ENCODE results near the gene IFRD2. TPM values are rescaled to one million over a fixed set of nuclear protein-coding genes. Genes with fewer than 3 reads are reported as not detected.

The IFRD2 gene
- total RNA-seq, 1 experiment from 2014 or later: 98.8 TPM

DNA sequence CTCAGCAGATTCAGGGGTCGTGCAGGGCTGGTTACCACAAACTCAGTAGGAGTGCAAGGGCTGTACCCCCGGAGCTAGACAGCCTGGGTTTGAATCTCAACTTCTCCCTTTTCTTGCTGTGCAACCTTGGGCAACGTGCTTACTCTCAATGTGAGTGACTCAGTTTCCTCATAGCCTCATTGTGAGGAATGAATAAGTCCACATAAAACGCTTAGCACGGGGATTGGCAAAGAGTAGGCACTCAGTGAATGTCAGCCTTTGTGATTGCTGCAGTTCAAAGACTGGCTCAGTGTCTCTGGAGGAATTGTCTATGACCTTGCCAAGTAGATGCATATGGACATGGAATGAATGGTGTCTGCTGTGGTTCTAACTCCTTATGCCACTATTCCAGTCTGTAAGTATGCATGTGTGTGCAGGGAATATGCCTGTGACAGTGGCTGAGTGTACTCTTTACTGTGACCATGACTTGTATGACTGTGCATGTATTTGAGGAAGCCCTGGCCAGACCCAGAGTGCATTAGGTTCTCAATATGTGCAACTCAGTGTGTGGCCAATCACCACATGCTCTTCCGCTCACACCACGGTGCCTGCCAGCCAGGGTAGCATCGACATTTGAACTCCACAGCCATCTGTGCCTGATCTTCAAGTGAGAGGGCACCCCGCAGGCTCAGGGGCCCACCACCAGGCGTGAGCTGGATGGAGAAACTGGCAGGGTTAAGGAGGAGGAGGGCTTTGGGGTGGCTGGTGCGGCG is 7.9 kb upstream of the IFRD2 start:
- peaks cover 8% of the 10 kb centered on the region; the same call in 1 of the 2 replicates for H3K4me1 ChIP-seq
- H3K27ac ChIP-seq: peak overlapping the region; percentile 42
- H3K9me3 ChIP-seq (replicated peaks): no peaks in the 10 kb centered on the region
- H3K27me3 ChIP-seq: no peaks in the 10 kb centered on the region
- H3K4me3 ChIP-seq: peak overlapping the region; percentile 70
- peak; percentile 29 to 46 for DNase-seq
- H3K36me3 ChIP-seq: no peaks in the 10 kb centered on the region

DNA sequence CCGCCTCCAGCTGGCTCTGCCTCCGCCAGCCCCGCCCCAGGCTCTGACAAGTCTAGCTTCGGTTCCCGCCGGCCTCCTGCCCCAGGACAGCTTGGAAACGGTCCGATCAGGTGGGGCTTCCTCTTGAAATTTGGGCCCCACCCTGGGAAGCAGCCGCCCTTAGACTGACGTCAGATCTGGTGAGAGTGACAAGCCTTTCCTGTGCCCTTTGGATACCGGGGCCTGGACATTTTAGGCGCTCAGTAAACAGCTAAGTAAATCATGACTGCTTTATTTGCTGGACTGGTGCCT is 7.4 kb upstream of the IFRD2 start:
- Histone ChIP-seq H3K27me3 (no peaks in the 10 kb centered on the region), H3K36me3 (no peaks in the 10 kb centered on the region), H3K9me3 (replicated peaks) (no peaks in the 10 kb centered on the region), H3K27ac (peak overlapping the region; percentile 42), H3K4me1 (peaks cover 8% of the 10 kb centered on the region; the same call in 1 of the 2 replicates), H3K4me3 (peak overlapping the region; percentile 70)
- no peak for DNase-seq

DNA sequence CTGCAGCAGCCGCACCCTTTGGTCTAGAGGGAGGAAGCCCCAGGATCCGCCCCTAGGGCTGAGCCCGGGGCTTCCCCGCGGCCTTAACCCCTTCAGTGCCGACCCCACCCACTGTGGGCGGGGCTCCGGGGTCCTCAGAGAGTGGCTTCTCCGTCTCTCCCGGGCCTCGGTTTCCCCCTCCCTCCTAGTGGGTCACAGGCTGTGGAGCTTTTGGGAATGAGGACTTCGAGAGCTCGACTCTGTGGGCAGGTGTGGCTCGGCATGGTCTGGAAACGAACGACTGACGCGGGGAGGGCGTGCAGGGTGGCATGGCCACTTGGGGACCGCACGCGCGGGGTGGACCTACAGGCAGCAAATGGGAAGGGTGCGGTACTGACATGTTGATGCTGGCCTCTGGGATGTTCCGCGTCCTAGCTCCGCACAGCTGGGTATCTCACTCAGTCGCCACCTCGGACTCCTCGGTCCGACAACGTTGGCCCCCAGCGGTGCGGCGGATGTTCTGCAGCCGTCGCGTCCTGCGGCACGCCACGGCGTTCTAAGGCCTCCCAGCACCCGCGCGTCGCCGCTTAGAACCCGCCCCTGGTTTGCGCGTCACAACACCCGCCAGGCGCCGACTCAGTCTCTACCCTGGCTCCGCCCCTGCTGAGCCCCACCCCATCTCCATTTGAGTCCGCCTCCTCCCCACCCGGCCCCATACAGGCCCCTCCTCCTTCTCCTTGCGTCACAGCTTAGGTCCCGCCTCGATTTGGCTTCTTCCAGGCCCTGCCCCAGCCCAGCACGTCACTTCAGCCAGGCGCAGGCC is 6.8 kb upstream of the IFRD2 start, which contains the start of the genes HYAL3 and NAA80:
Gene HYAL3, minus strand, starts transcription at position 570 of the 802 bp plus-strand sequence. CDS start 3,803 bp downstream, outside the sequence.
Gene NAA80, minus strand, starts transcription at position 570 of the 802 bp plus-strand sequence. CDS start 1,942 bp downstream, outside the sequence.
- H3K4me1 ChIP-seq: peaks cover 8% of the 10 kb centered on the region; the same call in 1 of the 2 replicates
- H3K4me3 ChIP-seq: peak within 1 kb of the TSS; percentile 70
- no peaks in the 10 kb centered on the region for H3K36me3 ChIP-seq
- H3K9me3 ChIP-seq (replicated peaks): no peaks in the 10 kb centered on the region
- H3K27ac ChIP-seq: peak within 1 kb of the TSS; percentile 42
- peak; percentile 99 for DNase-seq
- H3K27me3 ChIP-seq: no peaks in the 10 kb centered on the region

DNA sequence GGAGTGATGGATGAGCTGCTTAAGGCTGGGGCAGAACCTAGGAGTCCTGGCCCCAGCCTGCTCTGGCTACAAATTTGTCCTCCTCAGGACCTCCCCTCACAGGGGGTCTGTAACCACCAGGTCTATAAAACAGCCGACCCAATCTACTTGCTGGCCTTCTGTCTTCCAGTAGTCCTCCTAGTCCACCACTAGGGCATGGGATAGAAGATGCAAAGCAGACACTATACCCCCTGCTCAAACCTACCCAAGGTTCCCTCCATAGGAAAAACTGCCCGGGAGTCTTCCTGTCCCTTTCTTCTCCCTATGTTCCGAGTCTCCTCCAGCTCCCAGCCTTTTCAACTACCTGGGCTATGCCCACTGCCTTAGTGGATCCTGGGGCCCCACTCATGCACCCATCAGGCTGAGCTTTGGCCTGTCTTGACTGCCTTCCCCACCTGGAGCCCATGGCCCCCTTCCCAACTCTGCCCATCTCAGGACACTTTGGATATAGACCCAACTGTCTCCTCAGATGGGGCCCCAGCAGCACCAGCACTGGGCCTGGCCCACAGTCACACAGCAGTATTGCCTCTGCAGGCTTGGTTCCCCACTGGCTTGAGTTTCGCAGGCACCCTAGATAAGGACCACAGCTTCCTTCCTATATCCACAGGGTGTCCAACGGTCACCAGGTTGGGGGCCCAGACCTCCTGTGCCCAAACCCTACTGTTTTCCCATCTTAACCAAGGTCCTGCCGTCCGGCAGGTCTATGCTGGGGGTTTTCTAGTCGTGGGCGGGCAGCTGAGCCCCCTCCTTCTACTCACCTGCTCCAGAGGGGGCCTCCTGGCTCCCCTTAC is 5.9 kb upstream of the IFRD2 start:
- no peaks in the 10 kb centered on the region for H3K27me3 ChIP-seq
- no peak overlapping the region for H3K27ac ChIP-seq
- peak overlapping the region; percentile 70 for H3K4me3 ChIP-seq
- no peaks in the 10 kb centered on the region for H3K36me3 ChIP-seq
- H3K9me3 ChIP-seq (replicated peaks): no peaks in the 10 kb centered on the region
- DNase-seq: no peak
- peaks cover 8% of the 10 kb centered on the region; the same call in 1 of the 2 replicates for H3K4me1 ChIP-seq

DNA sequence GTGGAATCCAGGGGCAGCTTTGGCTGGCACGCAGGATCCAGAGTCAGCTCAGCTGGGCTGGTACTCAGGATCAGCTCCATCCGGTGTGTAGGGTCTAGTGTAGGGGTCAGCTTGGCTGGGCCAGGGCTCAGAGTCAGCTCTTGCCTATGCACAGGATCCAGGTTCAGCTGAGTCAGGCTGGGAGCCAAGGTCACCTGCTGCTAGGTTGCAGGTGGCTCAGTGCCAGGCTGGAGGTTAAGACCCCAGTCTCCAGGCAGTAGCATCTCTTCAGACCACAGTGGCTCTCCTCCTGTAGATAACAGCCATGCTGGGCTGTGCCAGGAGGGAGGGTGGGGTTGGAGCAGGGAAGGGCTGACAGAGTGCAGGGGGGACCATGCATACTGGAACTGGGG is 5.2 kb upstream of the IFRD2 start:
- H3K4me3 ChIP-seq: no peak overlapping the region
- H3K27me3 ChIP-seq: no peaks in the 10 kb centered on the region
- no peak for DNase-seq
- peaks cover 8% of the 10 kb centered on the region; the same call in 1 of the 2 replicates for H3K4me1 ChIP-seq
- H3K9me3 ChIP-seq (replicated peaks): no peaks in the 10 kb centered on the region
- no peaks in the 10 kb centered on the region for H3K36me3 ChIP-seq
- no peak overlapping the region for H3K27ac ChIP-seq

DNA sequence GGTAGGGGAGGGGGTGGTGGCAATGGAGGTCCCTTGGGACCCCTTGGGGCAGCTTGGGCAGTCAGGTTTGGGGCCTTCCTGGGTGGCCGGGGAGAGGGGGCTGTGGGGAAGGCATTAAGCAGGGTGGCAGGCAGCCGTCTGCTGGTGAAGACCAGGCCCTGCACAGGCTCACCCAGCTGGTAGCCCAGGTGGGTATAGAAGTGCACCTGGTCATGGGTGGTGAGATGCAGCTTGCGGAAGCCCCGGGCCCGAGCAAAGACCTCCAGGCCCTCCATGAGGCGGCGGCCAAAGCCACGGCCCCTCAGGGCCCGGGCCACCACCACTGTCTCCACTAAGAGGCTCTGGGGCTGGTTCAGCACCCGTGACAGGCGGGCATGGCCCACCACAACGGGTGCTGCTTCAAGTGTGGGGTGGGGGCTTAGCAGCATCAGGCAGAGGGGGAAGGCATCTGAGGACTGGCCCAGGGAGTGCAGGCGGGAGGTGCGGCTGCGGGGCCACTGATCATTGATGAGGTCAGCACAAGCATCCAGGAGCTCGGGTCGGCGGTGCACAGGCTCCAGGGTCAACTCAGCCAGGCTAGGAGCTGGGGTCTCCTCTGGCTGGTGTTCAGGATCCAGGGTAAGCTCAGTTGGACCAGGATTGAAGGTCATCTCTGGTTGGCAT is 4.6 kb upstream of the IFRD2 start:
- no peaks in the 10 kb centered on the region for H3K27me3 ChIP-seq
- H3K4me1 ChIP-seq: peaks cover 8% of the 10 kb centered on the region; the same call in 1 of the 2 replicates
- DNase-seq: no peak
- no peak overlapping the region for H3K4me3 ChIP-seq
- H3K9me3 ChIP-seq (replicated peaks): no peaks in the 10 kb centered on the region
- H3K36me3 ChIP-seq: no peaks in the 10 kb centered on the region
- H3K27ac ChIP-seq: no peak overlapping the region

DNA sequence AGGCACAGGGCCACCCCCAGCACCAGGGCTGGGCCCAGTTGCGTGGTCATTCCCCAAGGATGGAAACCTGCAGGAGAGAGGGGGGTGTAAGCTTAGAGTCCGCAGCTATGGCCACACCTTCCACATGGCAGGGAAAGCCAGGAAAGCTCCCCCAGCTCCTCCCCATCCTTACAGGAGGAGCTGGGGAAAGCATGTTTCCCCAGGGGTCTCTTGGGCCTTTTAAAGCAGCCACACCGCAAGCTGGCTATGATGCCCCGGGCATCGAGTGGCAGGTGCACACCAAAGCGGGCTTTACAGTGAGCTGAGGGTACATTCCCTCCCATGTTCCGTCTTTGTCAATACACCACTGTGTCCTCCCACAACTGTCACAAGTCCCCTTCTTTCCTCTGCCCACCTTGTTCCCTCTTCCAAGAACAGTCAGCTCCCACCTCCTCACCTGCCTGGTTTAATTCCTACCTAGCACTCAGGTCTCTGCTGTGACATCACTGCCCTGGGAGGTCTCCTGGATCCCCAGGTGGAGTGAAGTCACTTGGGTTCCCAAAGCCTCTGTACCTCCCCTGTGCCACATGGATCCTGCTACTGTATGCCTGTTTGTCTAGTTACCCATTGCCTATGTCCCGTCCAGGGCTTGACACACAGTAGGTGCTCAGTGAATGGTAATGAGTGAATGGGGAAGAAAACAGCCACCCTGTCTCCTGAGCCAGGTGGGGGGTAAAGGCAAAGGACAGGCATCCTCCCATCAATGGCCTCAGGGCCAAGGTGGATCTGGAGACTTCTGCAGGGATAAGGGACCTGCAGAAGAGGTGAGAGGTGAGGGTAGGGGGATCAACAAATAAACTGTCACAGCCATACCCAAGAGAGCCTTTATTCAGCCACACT is 3.6 kb upstream of the IFRD2 start:
- DNase-seq: no peak
- no peaks in the 10 kb centered on the region for H3K27me3 ChIP-seq
- H3K9me3 ChIP-seq (replicated peaks): no peaks in the 10 kb centered on the region
- H3K27ac ChIP-seq: no peak overlapping the region
- H3K4me1 ChIP-seq: peaks cover 8% of the 10 kb centered on the region; the same call in 1 of the 2 replicates
- H3K36me3 ChIP-seq: no peaks in the 10 kb centered on the region
- no peak overlapping the region for H3K4me3 ChIP-seq

DNA sequence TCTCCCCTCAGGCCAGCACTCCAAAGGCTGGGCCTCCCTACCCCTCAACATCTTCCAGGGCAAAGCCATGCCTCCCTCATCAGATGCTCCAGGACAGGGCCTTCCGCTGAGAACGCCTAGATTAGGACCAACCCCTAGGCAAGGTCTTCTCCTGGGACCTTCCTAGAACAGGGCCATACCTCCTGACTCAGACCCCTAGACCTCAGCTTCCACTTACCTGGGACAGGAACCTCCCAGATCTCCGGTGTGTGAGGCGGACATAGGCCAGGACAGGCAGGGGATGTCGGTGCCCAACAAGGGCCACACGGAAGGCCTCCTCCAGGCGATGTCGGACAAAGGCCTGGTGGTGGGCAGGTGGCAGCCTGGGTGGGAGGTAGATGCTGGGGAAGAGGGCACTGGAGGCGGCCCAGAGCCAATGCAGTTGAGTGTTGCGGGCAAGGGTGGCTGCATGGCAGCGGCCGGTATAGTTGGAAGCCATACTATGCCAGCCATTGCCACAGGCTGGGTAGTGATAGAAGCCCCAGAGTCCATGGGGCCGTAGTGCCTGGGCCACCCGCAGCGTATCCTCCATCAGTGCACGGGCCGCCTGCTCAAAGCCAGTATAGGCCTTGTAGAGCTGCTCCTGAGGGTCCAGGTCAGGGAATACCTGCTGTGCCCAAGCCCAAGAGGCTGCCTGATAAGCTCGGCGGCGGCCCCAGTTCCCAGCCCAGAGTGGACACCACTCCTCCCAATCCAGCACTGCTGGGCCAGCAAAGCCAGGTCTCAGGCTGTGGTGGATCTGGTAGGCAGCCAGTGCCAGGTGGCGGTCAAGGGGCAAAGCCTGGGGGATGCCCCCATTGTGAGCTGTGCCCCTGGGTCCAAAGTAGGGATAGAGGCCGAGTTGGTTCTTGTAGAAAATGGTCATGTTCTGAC is 2.5 kb upstream of the IFRD2 start:
- Histone ChIP-seq H3K27ac (no peak overlapping the region), H3K4me3 (no peak overlapping the region), H3K27me3 (no peaks in the 10 kb centered on the region), H3K9me3 (replicated peaks) (no peaks in the 10 kb centered on the region), H3K4me1 (no peaks in the 10 kb centered on the region; the same call in 1 of the 2 replicates), H3K36me3 (peaks cover 8% of the 10 kb centered on the region)
- no peak for DNase-seq

DNA sequence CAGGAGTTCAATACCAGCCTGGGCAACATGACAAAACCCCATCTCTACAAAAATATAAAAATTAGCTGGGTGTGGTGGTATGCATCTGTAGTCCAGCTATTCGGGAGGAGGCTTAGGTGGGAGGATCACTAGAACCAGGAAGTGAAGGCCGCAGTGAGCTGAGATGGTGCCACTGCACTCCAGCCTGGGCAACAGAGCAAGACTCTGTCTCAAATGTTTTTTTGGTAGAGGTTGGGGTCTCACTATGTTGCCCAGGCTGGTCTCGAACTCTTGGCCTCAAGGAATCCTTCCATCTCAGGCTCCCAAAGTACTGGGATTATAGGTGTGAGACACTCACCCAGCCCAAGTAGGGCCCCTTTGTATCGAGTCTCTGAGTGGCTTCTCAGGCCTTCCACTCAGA is 1.9 kb upstream of the IFRD2 start:
- Histone ChIP-seq H3K9me3 (replicated peaks) (no peaks in the 10 kb centered on the region), H3K27me3 (no peaks in the 10 kb centered on the region), H3K4me1 (no peaks in the 10 kb centered on the region; the same call in 1 of the 2 replicates), H3K27ac (no peak overlapping the region), H3K36me3 (peaks cover 13% of the 10 kb centered on the region), H3K4me3 (no peak overlapping the region)
- no peak for DNase-seq

DNA sequence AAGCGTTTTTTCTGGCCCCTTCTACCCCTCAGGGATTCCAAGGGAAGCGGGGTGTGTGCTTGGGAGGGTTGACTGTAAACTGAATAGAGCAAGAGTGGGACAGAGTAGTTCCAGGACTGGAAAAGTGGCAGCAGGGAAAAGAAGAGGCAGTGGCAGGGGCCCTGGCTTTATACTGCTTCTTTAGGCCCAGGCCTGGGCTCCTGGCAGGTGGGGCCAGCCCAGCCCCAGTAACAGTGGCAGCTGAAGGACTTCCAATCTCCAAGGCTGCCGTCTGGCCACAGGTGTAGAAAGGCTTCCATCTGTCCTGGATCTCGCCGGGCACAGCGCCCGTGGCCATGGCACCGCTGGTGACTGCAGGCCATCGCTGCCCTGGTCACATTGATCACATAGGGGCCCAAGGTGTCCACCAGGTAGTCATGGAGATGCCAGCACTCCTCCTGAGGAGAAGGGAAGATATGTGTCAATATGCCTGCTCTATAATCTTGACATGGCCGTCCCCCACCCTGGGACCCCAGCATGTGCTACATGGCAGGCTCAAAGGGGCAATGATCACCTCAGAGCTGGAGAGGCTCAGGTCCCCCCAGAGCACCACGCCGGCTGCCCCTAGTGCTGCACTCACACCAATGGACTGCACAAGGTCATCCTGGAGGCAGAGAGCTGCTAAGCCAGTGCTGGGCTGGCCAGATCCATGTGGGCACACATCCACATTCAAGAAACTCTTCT is 1.0 kb upstream of the IFRD2 start:
- Histone ChIP-seq H3K27ac (no peak overlapping the region; the same call in 1 of the 2 replicates), H3K4me3 (peak overlapping the region; percentile 79), H3K27me3 (no peaks in the 10 kb centered on the region), H3K4me1 (no peaks in the 10 kb centered on the region; the same call in 1 of the 2 replicates), H3K9me3 (replicated peaks) (no peaks in the 10 kb centered on the region), H3K36me3 (peaks cover 19% of the 10 kb centered on the region)
- no peak for DNase-seq

DNA sequence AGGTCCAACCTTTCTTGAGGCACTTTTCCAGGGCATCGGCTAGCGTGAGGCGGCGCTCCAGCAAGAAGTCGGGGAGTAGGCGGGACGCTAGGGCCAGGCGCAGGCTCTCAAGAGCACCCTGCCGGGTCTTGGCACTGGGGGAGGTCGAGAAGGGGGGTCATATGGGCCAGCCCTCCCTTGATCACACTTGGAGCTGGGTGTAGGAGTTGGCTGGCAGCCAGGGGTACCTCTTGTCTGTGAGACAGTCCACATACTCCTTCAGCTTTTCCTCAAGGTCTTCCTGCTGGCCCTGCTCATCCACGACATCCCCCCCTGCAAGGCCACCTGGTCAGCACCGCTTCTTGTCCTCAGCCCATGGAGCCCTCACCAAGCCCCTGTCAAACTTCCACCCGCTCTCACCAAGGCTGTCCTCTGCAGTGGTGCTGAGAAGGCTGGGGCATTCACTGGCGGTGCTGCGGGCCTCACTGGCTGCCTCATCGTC is 2.0 kb downstream of the IFRD2 start:
- Histone ChIP-seq H3K27ac (no peak overlapping the region), H3K4me3 (no peak overlapping the region), H3K27me3 (no peaks in the 10 kb centered on the region), H3K4me1 (no peaks in the 10 kb centered on the region; the same call in 1 of the 2 replicates), H3K36me3 (peaks cover 24% of the 10 kb centered on the region), H3K9me3 (replicated peaks) (no peaks in the 10 kb centered on the region)
- no peak for DNase-seq

DNA sequence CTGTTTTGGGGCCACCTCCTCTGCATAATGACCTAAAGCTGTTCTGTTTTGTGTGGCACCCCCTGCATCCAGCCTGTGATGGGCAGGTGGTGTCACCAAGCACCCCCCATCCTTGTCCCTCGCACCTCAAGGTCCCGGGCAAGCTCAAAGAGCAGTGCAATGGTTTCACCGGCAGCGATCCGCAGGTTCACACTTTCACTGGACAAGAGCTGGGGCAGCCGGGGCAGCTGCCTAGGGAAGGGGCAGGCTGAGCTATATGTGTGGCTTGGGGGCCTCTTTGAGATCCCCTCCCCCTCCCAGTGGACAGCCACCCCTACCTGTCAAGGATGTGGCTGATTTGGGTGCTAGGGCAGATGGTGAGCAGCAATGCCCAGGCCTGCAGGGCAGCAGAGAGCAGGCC is 3.1 kb downstream of the IFRD2 start:
- H3K27ac ChIP-seq: no peak overlapping the region
- no peaks in the 10 kb centered on the region for H3K27me3 ChIP-seq
- no peak for DNase-seq
- no peak overlapping the region for H3K4me3 ChIP-seq
- H3K36me3 ChIP-seq: peaks cover 24% of the 10 kb centered on the region
- no peaks in the 10 kb centered on the region for H3K9me3 ChIP-seq (replicated peaks)
- no peaks in the 10 kb centered on the region; the same call in 1 of the 2 replicates for H3K4me1 ChIP-seq
